IPS-NIHi11 (cell line): ENCODE results near the gene RNF223.

Experiments used
- DNase-seq: peaks from one replicate; pipeline ENCODE4 v3.0.0; 2012; ENCODE audit warnings: mixed read lengths, low spot score

The RNF223 gene

DNA sequence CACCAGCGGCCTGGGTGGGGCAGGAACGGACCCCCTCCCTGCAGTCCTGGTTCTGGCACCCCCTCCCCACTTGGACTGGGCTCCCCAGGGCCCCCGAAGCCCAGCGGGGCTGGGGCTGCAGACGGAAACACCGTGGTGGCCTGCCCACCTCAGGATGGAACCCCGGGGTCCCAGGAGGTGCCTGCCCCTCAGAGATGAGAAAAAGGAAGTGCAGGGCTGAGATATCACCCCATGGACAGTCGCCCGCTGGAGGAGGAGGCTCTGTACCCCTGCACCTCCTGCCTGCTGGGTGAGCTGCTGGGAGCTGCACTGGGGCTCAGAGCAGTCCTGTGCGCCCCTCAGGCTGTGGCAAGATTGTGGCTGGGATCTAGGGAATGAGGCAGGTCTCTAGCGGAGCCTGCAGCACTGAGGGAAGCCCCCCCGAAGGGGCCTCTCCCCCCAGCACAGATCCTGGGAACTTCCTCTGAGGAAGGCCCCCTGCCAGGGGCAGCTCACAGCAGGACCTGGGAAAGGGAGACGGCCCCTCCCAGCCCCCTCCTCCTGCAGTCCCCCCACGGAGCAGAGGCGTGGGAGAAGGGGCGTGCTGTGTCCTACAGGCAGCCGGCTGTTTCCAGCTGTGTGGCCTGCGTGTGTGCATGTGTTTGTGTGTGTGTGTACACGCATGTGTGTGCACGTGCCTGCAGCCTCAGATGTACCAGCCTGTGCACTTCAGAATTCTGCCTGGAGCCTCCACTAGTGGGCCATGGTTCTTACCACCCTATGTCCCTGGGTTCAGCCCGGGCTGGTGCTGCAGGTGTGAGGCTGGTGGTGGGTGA lies 47.3 kb downstream of the RNF223 start:
- no peak for DNase-seq

DNA sequence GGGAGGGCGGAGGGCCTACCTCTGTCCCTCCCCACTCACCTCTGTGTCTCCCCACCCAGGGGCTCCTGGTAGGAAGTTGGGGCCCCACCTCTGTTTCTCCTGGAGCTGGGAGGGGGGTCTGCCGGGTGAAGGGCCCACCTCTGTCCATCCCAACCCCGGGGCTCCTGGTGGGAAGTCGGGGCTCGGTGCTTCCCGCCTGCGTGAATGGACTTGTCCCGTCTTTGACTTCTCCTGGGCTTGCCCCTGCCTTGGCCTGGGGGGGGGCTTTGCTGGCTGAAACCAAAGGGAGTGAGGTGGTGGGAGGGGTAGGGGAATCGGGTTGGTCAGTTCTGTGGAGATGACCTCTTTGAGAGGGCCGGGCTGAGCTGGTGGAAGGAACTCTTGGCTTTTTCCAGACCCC lies 48.4 kb downstream of the RNF223 start:
- no peak for DNase-seq

DNA sequence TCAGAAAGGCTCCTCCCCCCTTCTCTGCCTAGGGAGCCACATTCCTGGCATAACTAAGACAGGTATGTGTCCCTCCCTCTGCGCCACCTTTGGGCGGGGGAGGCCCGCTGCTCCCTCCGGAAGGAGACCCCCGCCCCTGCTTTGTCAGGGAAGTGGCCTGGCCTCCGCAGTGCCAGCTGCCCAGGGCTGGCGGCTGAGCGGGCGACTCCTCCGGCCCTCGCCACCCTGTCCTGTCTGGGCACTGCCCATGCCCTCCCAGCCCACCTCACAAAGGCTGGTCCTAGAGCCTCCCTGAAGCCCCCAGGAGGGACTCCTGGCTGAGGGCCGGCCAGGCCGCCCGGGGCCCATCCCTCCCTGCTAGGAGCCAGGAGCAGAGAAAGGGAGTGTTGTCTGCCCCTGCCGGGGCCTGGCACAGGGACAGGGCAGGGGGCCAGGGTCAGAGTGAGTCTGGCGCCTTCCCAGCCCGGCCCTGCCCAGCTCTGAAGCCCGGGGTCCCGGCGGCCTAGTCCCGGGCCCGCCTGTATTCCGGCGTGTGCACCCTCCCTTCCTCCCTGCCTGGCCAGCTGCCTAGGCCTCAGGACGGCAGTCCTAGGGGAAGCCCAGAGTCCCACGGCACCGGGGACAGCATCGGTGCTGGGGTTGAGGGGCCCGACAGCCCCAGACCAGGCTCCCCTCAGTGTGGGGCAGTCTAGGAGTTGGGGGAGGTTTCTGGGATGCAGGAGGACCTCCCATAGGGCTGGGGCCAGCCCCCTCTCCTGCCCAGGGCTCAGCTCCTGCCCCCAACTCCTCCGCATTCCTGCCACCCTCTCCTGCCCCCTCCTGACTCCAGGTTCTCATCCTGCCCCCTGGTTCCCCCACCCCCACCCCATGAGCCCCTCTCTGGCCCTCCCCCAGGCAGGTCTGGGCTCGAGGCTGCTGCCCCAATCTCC lies 49.1 kb downstream of the RNF223 start:
- DNase-seq = peak; percentile 67

DNA sequence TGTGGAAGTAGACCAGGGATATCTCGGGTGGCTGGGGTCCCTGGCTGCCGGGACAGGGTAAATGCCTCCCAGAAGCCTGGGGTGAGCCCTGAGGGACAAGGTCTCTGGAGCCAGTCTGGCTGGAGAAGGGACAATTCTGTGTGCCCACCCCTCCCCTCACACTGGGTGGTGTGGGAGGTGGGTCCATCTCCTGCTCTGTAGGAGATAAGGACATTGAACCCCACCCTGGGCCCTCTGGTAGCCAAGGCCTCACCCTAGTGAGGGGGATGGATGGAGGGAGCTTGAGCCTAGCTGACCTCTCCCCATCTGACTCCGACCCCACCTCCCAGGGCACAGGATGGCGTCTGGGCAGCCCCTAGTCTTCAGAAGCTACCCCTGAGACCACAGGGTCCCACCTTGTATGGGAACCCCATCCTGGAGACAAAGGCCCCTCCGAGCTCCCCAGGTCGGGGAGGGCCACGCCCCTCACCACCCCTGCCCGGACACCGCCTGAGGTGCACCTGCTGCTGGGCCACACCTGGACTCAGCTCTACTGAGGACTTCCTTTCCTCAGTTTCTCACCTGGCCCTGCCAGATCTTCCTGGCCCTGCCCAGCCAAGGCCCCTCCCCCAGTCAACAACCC lies 49.8 kb downstream of the RNF223 start:
- no peak for DNase-seq

DNA sequence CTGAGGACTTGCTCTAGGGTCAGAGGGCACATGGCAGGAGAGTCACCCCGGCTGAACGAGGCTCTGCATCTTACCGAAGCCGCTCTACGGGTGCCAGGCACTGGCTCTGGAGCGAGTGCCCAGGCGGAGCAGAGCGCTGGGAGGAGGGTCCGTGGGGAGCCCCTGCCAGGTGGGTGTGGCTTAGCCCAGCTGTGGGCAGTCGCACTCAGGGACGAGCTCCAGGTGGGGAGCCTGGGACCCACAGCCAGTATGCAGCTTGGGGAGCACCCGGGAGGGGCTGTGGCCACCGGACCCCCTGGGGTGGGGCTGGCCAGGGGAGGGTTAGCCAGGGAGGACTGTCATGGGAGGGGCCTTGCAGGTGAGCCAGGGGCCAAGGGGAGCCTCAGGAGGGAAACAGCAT lies 50.4 kb downstream of the RNF223 start:
- no peak for DNase-seq

DNA sequence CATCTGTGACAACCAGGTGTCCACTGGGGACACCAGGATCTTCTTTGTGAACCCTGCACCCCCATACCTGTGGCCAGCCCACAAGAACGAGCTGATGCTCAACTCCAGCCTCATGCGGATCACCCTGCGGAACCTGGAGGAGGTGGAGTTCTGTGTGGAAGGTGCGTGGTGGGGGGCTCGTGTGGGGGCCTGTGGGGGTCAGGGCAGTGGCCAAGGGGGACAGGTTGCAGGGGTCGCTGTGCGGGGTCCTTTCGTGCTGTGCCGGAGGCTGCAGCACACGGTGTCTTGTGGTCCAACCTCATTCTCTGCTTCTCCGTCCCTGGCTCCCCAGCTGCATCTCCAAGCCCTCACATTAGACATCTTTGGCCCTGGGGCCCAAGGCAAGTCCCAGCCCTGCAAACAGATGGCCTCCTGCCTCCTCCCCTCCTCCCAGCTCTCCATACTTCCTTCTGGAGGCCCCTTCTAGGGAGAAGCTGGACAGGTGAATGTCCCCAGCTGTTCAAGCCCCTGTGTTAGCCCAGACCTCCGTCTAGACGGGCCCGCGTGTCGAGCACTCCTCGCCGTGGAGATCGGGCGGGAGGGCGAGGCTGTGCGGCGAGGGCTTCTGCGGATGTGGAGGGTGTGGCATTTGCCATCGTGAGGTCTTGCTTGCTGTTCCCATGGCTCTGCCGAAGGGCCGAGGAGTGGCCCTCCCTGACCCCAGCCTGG lies 51.6 kb downstream of the RNF223 start:
- no peak for DNase-seq

DNA sequence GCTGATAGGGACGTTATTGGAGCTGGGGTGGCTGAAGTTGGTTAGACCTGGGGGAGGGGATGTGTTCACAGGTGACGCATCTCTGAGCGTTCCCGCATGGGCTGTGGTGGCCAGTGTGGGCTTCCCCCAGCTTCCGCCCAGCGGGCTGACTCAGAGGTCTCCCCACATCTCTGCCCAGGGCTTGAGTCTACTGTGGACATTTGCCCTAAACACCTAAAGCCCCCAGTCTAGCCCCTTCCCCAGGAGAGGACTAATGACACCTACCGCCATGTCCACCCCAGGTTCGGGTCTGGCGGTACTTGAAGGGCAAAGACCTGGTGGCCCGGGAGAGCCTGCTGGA lies 52.2 kb downstream of the RNF223 start:
- no peak for DNase-seq

DNA sequence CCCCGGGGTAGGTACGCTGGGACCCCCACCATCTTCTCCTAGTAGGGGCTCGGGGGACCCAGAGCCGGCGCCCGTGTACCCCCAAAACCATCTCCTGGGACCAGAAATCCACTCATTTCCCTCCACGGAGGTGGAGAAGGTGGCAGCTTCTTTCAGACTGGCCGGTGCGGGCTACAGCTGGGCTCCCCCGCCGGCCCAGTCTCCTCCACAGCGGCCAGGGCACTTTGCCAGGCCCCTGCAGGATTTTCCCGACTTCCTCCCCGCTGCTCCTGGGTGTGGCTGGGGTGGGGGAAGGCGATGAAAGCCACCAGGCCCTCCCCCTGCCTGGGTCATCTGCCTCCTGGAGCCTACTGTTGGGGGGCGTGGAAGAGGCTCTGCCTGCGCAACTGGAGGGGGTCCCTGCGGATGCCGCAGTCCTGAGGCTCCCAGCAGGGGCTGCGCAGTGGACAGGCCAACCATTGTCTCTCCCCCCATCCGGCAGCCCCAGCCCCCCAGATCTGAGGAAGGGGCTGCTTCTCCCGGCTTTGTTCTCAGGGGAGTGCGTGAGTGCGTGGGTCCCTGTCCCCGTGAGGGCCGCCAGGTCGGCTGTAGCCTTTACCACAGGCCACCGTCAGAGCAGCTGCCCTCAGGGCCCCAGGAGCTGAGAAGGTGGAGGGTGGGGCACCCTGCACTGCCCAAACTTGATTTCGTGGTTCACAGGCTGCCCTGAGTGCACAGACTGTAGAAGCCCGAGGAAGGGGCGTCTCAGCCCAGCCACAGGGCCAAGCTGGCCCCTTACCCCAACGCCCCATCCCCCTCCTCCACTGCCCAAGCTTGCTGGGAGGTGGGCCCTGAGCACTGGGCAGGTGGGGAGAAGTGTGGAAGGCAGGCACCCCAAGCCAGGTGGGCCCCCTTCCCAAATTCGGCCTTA lies 52.8 kb downstream of the RNF223 start:
- DNase-seq = no peak
